T-helper 1 cell (primary cell): ENCODE data around the gene PDRG1.
"Not testable (repeated sequence)": the region's sequence is repeated elsewhere in the genome, so short reads cannot be mapped to it uniquely, and the experiment has no call there.

Source experiments
- DNase-seq, 5 donors: peaks; one replicate each; pipeline ENCODE4 v3.0.0-alpha.2; 2012 to 2020

The PDRG1 gene

DNA sequence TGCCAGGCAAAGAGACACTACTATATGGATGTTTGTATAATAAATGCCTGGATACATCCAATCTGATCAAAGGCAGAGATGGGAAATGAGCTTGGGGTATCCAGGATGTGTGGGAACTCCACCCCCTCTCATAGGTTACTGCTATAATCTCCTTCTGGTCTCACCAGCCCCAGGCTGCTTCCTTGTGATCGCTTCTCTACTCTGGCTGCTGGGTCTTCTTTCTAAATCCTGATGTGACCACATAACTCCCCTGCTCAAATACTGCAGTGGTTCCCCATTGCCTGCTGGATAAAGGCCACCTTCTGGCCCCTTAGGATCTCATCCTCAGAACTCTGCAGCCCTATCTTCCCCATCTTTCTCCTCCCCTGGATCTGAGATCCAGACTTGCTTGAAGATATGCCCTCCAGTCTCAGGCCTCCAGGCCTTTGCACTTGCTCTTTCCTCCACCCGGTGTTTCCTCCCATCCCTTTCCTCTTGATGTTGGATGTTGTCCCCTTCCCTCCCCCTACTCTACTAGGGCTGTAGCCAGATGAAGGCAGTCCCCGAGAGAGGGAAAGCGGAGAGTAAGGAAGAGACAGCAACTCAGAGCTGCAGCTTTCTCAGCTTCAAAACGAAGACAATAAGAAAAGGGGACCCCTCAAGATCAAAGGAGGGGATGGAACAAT lies 15.3 kb upstream of the PDRG1 start:
- DNase-seq = no peak

GRCh38 chr20:31963889-31964288 lies 12.0 kb upstream of the PDRG1 start:
- no peak for DNase-seq

GRCh38 chr20:31962761-31963160 lies 10.9 kb upstream of the PDRG1 start:
- DNase-seq = no peak

- DNase-seq = no peak
Measured at GRCh38 chr20:31956556-31957526, 5.0 kb upstream of the PDRG1 start.

- DNase-seq = no peak
Measured at GRCh38 chr20:31954500-31954899, 2.7 kb upstream of the PDRG1 start.

DNA sequence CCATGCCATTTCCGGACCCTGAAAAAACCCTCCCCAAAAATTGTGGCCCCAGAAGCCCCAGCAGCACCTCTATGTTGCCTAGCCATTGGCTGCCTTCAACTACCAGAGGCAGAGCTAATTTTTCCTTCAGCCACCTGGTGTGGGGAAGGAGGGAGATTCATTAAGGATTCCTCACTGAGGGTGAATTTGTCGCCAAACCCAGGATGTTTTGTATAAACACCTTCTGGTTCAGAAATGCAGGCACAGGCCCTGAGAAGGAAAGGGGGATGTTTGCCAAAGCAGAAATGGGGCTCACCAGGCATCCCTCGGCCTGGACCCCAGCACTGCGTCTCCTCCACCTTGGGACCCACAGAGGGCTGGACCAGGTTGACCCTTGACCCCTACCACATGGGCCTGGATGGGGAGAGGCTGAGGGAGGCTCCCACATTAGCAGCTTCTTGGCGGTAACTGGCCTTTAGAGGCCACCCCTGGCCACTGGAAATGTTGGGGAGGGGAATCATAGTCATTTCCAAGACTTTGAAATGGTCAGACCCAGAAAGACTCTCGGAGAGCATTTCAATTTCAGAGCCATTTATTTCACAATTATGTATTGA lies 1.8 kb upstream of the PDRG1 start:
- no peak for DNase-seq

GRCh38 chr20:31951203-31951529 lies 680 bp downstream of the PDRG1 start:
- no peak for DNase-seq

DNA sequence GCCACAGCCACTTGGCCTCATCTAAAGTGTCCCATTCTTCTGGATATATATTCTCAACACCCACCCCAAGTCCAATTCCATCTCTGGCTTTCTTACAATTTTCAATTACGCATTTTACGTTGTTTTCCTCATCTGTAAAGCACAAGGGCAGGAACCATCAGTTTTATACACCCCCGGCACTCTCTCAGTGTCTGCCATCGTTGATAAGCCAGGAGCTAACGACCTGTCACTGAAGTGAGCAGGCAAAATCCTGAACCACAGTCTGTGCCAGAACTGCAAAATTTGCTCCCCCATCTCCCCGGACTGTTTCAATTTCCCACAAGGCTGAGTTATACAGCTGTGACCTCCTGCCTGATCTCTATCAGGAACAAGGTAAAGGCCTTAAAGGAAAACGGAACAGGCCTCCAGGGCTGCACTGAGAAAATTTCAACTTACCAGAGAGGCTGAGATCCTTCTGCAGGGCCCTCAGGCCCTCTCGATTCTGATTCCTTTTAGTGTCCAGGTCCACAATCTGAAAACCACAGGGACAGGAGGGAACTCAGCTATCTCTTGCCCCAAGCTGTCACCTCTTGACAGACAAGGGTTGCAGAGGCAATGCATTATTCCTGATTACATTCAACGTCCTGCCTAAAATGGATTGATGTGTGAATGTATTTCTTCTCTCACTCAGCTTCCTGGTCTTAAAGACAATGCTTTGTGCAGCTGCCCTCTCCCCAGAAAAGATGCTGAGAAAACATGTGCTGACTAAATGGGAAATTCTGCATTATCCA lies 1.8 kb downstream of the PDRG1 start:
- DNase-seq = no peak

GRCh38 chr20:31948008-31948407 lies 3.8 kb downstream of the PDRG1 start:
- DNase-seq = no peak

- DNase-seq = no peak
Measured at GRCh38 chr20:31945785-31946184, 6.1 kb downstream of the PDRG1 start.

GRCh38 chr20:31945319-31945718 lies 6.5 kb downstream of the PDRG1 start:
- DNase-seq = no peak

GRCh38 chr20:31943052-31943471 lies 8.8 kb downstream of the PDRG1 start:
- no peak for DNase-seq

- DNase-seq = no peak
Measured at GRCh38 chr20:31939661-31940060, 12.2 kb downstream of the PDRG1 start.

DNA sequence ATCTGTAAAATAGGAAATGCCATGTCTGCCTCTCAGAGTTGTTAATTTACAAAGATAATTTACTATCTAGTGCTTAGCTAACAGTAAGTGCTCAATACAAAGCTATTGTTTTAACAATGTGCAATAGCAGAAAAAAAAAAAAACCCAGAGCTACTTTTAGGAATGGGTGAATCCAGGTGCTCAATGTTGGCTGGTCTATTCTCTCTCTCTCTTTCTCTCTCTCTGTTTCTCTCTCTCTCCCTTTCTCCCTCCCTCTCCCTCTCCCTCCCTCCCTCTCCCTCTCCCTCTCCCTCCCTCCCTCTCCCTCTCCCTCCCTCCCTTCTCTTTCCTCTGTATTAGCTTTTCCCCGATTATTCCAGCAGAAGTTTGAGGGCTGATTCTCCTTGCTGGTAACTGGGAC lies 14.0 kb downstream of the PDRG1 start:
- no peak for DNase-seq

- no peak for DNase-seq
Measured at GRCh38 chr20:31936420-31936819, 15.4 kb downstream of the PDRG1 start.

DNA sequence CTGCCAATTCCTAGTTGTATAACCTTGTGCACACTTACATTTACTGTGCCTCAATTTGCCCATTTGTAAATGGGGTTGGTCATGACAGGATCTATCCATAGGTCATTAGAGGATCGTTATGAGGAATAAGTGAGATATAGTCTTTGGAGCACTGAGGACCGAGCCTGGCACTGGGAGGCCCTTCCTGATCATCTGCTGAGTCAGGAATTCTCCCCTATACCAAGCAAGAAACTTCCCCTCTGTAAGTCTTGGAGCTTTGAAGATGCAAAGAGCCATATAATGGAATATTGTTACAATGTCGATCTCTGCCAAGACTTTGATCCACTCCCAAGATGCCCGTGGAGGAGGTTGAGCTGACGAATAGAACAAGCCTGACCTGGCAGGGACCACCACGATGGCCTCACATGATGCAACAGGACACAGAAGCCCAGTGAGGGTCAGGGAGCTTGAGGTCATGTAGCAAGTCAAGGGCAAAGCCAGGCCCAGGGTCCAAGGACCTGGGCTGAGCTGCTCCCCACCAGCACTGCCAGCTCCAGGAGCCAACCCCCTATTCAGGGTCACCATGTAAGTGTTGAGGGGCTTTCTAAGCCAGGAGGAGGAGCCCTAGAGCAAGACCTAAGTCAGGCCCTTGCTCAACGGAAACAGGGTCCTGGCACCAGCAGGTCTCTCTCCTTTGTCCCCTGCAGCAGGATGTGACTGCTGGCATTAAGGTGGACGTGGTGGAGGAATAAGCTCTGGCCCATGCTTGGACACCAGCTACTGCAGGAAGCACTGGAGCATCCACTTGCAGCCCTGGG lies 16.7 kb downstream of the PDRG1 start:
- DNase-seq = no peak

DNA sequence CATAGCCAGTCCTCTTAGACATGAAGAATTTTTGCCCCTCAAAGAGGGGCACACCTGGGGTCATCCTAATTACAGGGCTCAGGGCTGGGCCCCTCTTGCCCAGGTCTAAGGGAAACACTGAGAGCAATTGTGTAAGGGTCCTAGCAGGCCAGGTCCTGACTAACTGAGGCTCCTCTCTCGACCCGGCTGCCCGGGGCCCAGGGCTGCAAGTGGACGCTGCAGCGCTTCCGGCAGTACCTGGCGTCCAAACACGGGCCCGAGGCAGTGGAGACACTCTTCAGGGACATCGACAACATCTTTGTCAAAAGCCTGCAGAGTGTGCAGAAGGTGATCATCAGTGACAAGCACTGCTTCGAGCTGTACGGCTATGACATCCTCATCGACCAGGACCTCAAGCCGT lies 17.4 kb downstream of the PDRG1 start:
- DNase-seq = no peak

- DNase-seq = no peak
Measured at GRCh38 chr20:31933698-31934097, 18.1 kb downstream of the PDRG1 start.

GRCh38 chr20:31930779-31931178 lies 21.1 kb downstream of the PDRG1 start:
- no peak for DNase-seq

GRCh38 chr20:31929631-31930030 lies 22.2 kb downstream of the PDRG1 start:
- DNase-seq = not testable (repeated sequence)

DNA sequence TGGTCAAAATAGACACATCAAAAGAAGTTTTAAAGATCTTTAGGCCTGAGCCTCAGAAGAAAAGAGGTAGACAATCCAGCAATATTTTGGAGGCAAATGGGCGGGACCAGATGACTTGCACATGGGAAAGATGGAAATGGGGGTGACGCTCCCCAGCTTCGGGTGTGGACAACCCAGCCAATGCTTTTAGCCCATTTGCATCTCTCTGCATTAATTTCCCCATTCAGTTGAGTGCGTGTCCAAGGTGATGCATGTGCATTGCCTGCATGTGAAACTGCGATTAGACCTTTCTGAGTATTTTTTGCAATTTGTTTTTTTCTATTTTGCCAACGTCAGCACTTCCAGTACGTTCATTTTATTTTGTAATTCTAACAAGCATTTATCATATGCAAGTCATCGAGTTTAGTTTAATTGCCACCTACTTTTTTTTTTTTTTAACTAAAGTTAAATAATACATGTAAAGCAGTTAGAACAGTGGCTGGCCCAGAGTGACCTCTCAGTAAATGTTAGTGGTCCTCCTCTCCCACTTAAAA lies 24.2 kb downstream of the PDRG1 start:
- no peak for DNase-seq

- DNase-seq = no peak
Measured at GRCh38 chr20:31926493-31926892, 25.4 kb downstream of the PDRG1 start.
